Activated CD8-positive, alpha-beta memory T cell treated with anti-CD3 and anti-CD28 coated beads for 1 hour (primary cell): ENCODE measurements around the gene SOHLH1.
"Not testable (repeated sequence)": the region's sequence is repeated elsewhere in the genome, so short reads cannot be mapped to it uniquely, and the experiment has no call there.

Experiments
- DNase-seq, 2 donors: peaks; one replicate each; pipeline ENCODE4 v3.0.0-alpha.2; 2020; ENCODE audit warnings: low read depth in 1 of 2; ENCODE audit errors: extremely low read depth in 1 of 2

SOHLH1 gene

DNA sequence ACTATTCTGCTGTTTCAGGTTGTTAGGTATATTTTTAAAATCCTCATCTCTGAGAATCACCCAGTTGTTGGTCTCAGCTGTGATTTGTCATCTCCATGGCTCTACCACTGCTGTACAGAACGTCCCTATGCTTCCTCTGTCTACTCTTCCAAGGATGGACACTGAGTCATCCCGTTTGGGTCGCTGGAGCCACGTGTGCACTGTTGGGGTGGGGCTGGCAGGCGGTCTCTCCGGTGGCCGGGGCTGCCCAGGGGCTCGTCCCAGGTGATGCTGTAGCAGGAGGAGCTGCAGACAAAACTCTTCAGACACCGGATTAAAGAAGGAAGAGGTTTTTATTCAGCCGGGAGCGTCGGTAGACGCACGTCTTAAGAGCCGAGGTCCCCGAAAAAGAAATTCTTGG lies 19.2 kb downstream of the SOHLH1 start:
- DNase-seq: no peak

DNA sequence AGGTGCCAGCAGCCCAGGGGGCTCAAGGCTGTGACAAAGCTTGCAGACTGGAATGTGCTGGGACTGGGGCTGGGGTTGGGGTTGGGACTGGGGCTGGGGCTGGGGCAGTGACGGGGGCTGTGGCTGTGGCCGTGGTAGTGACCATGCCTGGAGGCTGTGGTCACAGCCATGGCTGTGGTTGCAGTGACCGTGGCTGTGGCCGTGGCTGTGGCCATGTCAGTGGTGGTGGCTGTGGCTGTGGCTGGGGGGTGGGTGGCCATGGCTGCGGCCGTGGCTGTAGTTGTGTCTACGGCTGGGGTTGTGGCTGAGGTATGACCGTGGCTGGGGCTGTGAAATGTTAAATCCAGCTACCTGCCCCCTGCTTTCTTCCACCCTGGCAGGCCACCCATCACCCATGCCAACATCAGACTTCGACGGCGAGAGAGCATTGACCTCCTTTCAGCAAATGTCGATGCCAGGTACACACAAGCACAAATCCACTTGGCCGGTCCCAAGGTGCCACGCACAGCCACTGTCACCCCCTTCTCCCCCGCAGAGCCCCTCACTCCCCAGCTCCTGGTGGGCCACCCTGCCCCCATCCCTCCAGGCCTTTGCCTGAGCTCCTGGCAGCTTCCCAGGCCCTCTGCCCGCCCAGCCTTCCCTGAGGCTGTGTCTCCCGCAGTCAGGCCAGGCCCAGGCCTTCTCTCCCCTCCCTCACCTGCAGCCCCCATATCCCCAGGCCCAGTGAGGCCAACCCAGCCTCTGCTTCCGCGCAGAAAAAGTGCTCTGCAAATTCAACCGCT lies 20.9 kb downstream of the SOHLH1 start:
- no peak for DNase-seq

DNA sequence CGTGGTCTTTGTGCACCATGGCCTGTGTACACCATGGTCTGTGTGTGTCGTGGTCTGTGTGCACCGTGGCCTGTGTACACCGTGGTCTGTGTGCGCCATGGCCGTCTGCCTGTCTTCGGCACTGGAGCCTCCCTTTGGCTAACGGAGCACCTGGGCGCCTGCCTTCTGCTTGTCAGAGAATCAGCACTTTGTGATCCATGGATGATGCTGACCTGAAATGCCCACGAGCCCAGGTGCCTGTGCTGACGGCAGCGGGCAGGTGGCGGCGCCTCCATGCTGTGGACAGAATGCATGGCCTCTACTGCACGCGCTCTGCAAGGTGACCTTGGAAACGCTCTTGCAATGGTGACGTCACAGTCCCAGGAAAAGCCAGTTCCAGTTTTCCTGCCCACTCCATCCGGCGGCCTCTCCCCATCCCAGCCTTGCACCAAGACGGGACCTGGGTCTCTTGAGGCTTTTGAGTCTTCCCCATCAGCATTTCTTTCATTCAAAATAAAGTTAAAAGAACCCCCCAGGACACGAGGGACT lies 21.6 kb downstream of the SOHLH1 start:
- no peak for DNase-seq

DNA sequence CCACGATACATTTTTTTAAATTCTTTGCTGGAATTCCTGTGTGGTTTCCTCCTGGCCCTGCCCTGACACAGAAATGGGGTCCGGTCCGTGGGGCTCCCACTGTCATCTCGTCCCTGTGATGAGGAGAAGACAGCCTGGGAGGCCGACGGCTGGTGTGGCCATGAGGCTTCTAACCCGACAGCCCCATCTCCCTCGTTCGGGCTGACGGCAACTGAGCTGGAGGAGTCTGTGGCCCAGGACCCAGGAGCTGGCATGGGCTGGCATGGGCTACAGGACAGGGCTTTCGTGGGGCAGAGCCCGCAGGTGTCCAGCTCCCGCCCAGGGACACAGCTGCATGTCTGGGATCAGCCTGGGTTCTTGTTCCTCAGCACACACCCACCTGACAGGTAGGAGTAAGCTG lies 22.4 kb downstream of the SOHLH1 start:
- DNase-seq: no peak

DNA sequence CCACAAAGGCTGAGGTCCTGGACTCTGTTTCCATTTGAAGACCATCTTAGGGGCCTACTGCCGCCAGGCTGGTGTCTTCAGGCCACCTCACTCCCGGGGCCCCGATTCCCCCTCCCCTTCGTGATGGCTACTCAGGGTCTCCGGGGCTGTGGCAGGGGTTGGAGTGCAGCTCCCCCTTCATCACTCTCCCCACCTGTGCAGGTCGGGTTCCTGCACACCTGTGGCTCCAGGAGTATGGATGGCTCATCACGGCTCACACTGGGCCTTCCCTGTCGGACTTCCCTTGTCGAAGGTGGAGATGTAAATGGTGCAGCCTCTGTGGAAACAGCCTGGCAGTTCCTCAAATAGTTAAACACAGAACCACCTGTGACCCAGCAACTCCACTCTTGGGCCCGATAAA lies 24.3 kb downstream of the SOHLH1 start:
- DNase-seq: no peak

DNA sequence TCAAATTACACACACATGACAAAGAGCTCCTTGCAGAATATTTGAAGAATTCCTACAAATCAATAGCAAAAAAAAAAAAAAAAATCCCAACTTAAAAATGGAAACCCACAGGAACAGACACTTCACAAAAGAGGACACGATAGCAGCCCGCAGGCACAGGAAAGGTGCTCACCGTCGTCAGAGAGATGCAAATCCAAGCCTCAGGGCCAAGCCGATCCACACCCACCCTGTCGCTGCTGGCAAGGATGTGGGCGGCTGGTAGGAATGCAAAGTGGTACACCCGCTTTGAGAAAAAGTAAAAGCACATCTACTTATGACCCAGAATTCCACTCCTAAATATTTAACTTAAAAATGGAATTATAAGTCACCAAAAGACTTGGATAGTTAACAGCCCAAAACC lies 25.3 kb downstream of the SOHLH1 start:
- DNase-seq: no peak

DNA sequence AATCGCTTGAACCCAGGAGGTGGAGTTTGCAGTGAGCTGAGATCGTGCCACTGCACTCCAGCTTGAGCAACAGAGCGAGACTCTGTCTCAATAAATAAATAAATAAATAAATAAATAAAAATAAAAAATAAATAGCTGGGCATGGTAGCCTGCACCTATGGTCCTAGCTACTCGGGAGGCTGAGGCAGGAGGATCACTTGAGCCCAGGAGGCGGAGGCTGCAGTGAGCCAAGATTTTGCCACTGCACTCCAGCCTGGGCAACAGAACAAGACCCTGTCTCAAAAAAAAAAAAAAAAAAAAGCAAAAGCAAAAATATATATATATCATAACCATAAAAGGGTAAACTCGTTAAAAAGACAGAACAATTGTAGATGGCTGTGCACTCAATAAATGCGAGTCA lies 26.5 kb downstream of the SOHLH1 start:
- not testable (repeated sequence) for DNase-seq

DNA sequence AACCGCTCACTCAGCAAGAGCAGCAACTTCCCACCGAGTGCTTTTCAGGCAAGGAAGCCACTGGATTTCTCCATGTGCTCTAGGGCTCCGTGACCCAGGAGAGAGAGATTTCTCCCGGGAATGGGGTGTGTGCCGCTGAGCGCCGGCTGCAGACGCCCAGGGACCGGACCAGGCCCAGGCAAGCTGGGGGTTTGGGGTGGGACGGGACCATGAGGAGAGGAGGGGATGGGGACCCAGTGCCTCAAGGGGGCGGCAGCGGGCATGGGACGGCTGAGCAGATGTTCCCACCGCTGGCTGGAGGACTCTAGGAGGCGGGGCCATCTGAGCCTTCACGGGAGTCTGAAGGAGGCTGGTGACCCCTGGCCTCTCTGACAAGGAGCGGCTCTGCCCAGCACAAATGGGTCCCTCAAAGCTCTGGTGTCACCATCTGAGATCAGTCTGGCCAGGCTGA lies 27.7 kb downstream of the SOHLH1 start:
- DNase-seq: no peak

DNA sequence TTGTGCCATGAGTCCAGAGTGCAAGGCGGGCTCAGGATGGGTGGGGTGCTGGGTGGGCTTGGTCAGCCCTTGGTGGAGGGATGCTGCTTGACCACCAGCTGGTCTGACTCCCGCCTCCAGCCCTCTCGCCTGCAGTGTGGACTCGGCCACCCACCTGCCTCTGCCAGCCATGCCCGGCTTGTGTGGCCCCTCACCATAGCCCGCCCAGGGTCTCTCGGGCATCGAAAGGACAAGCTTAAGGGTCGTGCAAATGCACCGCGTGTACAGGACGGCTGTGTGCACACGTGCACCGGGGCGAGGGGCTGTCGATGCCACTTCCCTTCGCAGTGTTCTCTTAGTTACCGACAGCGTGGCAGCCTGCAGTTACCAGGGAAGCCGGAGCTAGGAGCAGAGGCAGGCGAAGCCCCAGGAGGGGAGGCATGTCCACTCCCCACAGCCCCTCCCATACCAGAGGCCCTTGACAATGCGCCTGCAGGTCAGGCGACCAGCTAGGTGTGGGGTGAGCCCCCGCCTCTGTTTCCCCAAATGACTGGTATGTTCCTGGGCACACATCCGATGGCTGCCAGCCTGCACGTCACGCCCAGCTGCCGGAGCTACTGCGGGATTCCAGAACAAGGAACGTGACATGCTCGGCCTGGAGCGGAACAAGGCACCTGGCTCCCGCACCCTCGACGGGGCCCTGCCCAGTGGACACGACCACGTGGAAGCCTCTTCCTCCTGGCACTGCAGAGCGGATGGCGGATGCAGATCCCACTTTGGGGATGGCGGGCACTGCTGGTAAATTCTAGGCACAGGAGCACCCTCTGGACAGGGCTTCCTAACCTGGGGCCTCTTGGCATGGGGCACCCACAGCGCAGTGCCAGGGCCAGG lies 28.3 kb downstream of the SOHLH1 start:
- DNase-seq: no peak

DNA sequence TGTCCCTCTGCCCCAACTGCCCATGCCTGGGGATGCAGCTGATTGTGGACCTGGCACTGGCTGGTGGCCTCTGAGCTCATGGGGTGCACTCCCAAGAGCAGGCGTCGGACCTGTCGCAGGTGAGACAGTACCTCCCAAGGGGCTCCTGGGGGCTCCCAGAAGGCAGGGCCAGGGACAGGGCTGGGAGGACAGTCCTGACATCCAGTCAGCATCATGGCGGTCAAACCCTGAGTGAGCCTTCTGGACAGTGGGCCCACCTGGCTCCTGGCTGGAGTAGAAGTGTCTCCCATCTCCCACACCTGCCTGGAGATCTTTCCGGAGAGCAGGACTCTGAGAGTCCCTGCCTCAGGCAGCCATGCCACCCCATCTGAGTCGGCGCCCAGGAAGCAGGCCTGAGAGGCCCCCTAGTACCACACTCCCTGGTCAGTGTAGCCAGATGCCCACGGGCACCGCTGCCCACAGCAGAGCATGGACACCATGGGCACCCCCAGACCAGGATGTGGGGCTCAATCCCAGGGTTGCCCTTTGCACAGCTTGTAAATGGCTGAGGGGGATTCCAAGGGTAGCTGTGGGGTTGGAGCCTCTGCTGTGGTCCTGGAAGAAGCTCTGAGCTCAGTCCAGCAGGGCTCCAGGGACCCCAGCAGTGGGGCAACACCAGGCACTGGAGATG lies 29.5 kb downstream of the SOHLH1 start:
- DNase-seq: no peak

DNA sequence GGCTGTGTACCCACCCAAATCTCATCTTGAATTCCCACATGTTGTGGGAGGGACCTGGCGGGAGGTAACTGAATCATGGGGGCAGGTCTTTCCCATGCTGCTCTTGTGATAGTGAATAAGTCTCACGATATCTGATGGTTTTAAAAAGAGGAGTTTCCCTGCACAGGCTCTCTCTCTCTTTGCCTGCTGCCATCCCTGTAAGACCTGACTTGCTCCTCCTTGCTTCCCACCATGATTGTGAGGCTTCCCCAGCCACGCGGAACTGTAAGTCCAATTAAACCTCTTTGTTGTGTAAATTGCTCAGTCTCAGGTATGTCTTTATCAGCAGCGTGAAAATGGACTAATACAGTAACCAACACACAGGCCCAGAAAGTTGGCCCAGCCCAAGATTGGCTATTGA lies 30.3 kb downstream of the SOHLH1 start:
- not testable (repeated sequence) for DNase-seq

DNA sequence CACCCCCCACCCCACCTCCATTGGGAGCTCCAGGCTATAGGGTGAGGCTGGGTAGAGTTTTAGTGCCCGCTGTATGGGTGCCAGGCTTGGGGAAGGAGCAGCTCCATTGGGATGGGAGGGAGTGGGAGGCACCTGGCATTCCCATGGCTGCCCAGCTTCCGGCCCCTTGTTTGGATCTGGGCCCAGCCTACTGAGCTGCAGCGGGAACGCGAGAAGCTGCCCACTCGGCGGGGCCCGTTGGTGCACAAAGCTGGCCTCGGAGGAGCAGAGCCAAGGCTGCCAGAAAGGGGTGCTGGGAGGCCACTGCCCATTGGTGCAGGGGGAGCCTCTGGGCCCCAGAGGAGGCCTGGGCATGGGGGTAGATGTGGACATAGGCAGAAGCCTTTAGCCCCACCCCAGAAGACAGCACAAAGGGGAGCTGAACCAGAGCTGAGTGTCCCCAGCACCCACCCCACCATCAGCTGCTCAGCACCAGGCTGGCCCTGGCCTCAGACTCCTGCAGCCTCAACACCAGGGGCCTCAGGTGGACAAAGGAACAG lies 31.7 kb downstream of the SOHLH1 start:
- no peak for DNase-seq

DNA sequence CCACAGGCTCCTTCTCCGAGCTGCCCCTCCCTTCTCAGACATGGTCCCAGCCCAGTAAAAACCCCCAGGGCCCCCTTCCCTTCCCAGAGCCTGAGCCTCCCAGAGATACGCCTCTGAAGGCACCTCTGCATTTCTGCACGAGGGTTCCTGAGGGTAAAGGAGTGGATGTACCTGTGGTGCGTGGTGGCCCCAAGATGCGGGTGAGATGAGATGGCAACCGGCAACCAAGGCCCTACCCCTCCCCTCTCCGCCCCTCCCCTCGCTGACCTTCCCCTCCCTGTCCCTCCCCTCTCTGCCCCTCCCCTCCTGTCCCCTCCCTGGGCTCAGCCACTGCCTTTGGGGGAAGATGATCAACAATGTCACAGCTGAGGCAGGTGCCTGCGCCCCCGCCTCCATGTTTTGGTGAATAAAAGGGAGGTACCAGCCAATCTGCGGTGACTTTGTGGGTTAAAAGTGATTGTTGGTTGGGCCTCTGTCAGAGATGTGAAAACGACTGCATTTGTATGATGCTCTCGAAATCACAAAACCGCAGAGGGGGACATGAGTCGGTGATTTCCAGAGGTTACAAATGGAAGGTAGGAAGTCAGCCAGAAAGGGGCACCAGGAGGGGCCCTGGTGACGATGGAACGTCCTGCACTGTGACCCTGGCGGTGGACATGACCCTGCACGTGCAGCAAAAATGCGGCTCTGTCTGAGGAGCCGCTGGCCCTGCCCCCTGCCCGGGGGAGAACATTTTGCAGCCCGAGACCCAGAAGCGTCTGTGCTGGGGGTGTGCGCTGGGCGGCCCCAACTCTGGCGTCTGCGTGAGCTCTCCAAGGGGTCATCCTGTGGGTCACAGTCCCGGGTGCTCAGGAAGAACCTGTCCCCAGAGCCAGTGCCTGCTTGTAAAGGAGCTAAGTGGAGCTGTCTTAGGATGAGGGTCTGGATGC lies 32.5 kb downstream of the SOHLH1 start:
- DNase-seq: no peak

DNA sequence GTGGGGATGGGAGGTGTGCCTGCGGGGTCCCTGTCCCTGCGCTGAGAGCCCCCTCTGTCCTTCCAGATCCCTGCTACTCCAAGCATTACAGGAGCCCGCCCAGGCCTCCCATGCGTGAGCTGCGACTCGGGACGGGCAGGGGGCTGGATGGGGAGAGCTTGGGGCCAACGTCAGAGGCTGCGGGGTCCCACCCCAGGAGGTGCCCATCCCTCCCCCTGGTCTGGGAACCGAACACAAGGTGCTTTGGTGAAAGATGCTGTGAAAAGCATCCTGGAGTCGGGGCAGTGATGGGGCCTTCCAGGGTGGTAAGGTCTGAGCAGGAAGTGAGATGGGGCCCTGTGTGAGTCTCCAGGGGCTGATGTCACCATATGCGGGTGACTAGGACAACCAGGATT lies 33.5 kb downstream of the SOHLH1 start:
- no peak for DNase-seq

DNA sequence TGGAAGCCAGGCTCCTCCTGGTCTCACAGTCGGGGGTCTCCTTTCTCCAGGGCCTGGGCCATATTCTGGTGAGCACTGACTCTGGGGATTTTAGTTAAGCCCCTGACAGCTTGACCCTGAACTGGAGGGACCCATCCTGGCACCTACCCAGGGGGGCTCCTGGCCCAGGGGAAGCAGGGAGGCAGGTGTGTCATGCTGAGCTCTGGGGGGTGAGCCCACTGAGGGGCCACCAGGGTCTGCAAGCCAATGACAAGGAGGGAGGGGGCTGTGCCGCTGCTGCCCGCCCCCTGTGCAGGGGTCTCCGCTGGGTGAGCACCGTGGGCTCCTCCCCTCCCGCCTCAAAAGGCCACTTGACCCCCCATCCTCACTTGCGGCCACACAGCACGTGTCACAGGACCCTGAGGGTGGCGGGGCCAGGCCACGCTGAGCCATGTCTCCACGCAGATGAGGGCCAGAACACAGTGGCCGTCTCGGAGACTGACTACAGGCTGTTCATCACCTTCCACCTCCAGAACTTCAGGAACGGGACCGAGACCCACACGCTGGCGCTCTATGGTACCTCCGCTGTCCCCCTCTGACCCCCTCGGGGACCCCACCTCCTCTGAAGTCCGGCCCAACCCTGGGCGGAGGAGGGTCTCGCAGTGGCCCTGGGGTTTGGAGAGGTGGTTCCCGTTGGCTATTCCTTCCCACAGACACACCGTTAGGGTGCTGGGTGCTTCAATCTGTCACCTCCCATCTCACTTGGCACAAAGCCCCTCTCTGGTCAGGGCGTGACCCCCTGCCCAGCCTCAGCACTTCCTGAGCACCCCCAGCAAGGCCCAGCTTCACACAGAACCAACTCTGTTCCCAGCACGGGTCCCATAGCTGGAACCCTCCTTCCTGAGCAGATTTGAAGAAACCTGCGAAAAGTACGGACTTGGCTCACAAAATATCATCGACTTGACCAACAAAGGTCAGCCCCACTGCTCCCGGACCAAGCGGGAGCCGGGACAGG lies 34.2 kb downstream of the SOHLH1 start:
- DNase-seq: no peak

DNA sequence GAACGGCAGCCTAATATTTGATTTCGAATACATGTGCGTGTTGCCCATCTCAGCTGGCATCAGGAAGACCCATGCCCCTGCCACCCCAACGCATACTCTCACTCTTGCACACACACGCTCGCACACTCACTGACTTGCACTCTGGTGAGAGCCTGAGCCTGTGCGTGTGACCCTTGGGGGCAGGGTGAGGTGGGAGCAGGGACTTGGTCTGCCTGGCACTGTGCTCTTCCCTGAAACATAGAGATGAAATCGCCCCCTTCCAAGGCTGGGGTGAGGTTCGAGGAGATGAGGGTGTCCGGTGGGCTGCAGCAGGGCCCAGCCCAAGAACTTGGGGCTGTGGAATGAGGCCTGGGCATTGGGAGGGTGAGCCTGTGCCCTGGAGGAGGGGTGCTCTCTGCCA lies 35.0 kb downstream of the SOHLH1 start:
- no peak for DNase-seq

DNA sequence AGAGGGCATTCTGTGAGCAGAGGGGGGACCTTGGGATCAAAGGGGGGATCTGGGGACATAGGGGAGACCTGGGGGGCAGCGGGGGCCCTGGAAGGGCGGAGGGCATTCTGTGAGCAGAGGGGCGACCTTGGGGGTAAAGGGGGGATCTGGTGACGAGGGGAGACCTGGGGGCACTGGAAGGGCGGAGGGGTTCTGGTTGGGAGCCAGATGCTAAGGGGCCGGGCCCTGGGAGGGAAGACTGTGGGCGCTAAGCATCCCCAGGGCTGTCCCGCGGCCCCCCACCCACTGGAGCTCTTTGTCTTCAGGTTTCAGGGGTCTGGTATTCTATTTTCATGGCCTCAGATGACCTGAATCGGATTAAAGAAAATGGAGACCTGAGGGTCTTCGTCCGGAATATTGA lies 35.4 kb downstream of the SOHLH1 start:
- no peak for DNase-seq

DNA sequence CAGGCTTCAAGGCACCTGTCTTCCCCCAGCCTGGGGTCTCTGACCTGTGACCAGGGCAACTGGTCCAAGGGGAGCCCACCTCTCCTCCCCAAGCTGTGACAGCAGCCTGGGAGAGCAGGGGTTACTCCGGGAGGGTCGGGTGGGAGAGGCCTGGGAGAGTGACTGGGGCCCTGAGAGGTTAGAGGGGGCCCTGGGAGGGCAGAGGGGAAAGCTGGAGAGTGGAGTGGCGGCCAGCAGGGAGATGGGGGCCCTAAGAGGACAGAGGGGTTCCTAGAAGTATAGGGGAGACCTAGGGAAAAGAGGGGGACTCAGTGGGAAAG lies 35.9 kb downstream of the SOHLH1 start:
- DNase-seq: no peak
